ENCODE data around the gene MINDY1.

DNA sequence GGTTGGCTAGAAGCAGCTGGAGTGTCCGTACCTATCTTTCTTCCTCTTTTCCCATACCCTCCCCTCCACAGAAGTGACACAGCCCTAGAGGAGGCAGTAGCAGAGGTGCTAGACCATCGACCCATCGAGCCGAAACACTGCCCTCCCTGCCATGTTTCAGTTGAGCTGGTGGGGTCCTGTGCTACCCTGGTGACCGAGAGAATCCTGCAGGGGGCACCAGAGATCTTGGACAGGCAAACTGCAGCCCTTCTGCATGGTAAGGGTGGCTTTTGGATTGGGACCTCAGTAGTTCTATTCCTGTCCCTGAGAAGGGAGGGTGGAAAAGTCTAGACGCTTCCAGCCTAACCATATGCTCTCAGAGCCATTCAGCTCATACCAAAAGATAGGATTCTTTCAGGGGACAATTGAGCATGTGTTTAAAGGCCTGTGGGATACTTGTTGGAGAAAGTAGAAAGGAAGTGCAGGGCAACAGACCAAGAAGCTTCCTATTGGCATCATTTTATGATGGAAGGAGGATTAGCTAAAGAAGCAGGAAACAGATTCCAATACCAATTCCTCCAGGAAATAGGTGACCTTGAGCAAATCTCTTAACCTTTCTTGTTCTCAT is 17.9 kb upstream of the MINDY1 start:
- TF ChIP-seq, protein P1, sequence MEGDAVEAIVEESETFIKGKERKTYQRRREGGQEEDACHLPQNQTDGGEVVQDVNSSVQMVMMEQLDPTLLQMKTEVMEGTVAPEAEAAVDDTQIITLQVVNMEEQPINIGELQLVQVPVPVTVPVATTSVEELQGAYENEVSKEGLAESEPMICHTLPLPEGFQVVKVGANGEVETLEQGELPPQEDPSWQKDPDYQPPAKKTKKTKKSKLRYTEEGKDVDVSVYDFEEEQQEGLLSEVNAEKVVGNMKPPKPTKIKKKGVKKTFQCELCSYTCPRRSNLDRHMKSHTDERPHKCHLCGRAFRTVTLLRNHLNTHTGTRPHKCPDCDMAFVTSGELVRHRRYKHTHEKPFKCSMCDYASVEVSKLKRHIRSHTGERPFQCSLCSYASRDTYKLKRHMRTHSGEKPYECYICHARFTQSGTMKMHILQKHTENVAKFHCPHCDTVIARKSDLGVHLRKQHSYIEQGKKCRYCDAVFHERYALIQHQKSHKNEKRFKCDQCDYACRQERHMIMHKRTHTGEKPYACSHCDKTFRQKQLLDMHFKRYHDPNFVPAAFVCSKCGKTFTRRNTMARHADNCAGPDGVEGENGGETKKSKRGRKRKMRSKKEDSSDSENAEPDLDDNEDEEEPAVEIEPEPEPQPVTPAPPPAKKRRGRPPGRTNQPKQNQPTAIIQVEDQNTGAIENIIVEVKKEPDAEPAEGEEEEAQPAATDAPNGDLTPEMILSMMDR (conservative IDR thresholded peaks at IDR 0.05; ENCODE audit: low read length), result peak; percentile 87
- no peak for TF ChIP-seq EZH2phosphoT487 (IDR thresholded peaks at IDR 0.05; ENCODE audit: borderline replicate concordance, low read depth, low read length)

All from OCI-LY7 (cell line).